Cardiac septum (tissue), 1 donor: ENCODE measurements around the gene NFASC. TPM values are rescaled to one million over a fixed set of nuclear protein-coding genes. Genes with fewer than 3 reads are reported as not detected.

Experiments
- DNase-seq: peaks from one replicate; pipeline ENCODE4 v3.0.0-alpha.2; 2020; ENCODE audit warnings: low spot score
- intact Hi-C: fragments of 100-400 bp; cut with DNase I; formaldehyde crosslinking; loops from one replicate; pipeline ENCODE4 v1.14.0; 2022
- total RNA-seq: library from RNA; stranded (reverse); fragmentation: NEBNext Ultra II Directional; extraction: Animal tissue kit (Norgen Biotek cat#: 25700); gene quantifications from one replicate; pipeline ENCODE4 v1.2.1, GENCODE V29; 2021
- donor health status: DM: no; HTN: no; CAD: no.

NFASC gene
- total RNA-seq, 1 donor from 2014 or later, result 16.0 TPM

DNA sequence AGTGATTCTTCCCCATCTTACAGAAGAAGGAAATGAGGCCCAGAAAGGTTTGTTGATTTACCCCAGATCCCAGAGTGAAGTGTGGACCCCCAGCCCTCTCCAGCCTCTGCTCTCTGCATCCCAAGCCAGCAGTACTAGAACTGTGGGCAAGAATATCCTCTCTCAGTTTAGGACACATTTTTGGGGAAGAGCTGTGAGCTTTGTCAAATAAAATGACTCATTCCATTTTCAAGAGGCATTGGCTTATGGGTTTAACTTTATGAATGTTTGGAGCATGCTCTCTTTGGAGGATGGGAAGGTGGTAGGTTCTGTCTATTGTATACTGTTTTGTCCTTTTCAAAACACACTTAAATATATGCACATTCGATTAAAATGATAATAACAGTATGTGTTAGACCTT lies 101.8 kb downstream of the NFASC start:
- no peak for DNase-seq
- intact Hi-C loops, result no loop called here

DNA sequence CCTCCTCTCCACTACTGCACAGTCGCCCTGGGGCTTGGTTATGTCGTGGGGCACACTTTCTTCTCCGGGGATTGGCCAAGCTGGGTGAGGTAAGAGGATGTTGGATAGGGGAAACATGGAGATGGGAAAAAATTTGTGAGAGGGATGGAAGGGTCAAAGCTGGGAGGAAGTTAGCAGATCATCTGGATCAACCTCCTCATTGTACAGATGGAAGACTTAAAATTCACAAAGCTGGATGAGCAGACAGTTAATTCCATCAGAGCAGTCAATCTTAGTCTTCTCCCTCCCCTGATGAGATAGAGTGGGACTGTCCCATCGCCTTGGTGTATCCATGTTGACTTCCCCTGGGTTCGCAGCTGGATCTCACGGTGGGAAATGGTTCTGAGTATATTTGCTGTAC lies 102.8 kb downstream of the NFASC start:
- no peak for DNase-seq
- intact Hi-C loops, result no loop called here

DNA sequence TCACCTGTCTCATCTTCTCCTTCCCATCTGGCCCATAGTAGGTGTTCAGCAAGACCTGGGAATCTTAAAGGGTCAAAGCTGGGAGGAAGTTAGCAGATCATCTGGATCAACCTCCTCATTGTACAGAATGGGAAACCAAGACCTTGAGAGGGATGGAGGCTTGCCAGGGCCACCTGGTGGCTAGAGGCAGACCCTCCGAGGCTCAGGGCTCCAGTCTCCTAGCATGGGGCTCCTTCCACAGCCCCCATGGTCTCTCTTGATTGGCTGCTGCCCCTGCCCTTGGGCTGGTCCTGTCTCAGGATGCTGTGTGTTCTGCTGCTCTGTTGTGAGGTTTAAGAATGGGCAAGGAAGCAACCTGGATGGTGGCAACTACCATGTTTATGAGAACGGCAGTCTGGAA lies 103.7 kb downstream of the NFASC start:
- DNase-seq, result no peak
- intact Hi-C loops, result no loop called here

- DNase-seq, result no peak
- intact Hi-C loops, result loop anchor here (5.0 kb wide), 1 partner anchor 277 kb away; no protein-coding TSS in a partner anchor
These were observed 104.4 kb downstream of the NFASC start for GRCh38 chr1:204975021-204975420.

DNA sequence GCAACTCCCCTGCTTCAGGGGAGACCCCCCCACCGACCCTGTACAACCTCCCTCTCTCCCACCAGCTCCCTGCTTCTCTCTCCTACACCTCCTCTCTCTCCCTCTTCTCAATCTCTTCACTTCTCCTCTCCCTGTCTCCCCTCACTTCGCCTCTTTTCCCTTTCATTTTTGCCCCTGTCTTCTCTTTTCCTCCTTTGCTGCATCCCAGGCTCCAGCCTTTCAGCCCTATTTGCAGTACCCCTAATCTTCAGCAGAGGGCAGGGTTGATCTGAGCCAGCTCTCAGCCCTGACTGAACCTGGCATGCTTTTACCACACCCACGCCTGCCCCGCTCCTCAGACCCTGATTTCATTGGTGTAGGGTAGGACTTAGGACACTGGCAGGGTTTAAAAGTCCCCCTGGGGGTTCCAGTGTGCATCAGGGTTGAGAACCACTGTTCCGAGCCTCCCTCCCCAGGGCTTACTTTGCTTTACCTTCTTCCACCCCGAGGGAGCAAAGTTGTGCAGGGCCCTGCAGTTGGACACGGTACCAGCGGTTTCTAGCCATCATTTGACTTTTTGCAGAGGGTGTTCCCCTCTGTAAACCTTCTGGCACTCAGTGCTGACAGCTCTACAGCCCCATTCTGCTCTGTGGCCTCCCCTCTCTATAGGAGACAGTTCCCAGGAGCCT lies 105.0 kb downstream of the NFASC start:
- intact Hi-C loops, result loop anchor here (2.0 to 5.0 kb wide), 2 partner anchors 85 to 277 kb away; no protein-coding TSS in a partner anchor

DNA sequence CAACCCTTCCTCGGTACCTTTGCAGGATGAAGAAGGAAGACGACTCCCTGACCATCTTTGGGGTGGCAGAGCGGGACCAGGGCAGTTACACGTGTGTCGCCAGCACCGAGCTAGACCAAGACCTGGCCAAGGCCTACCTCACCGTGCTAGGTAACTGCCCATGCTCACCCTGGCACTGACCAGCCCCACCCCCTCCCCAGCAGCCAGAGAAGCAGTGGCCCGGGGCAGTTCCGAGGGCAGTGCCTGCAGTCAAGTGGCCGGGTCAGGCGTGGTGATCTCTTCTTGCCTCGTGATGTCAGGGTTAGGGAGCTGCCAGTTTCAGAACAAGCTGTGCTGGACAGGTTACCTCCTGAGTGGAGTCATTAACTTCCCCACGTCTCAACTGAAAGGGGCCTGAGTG lies 106.0 kb downstream of the NFASC start:
- DNase-seq, result no peak
- intact Hi-C loops, result loop anchor here (2.0 to 5.0 kb wide), 2 partner anchors 84 to 276 kb away; no protein-coding TSS in a partner anchor

More for the DNA sequence above, 105.0 kb downstream of the NFASC start:
- no peak for DNase-seq

- no peak for DNase-seq
- intact Hi-C loops, result loop anchor here (2.0 to 5.0 kb wide), 2 partner anchors 83 to 275 kb away; no protein-coding TSS in a partner anchor
These were observed 106.7 kb downstream of the NFASC start for GRCh38 chr1:204977318-204977717.

DNA sequence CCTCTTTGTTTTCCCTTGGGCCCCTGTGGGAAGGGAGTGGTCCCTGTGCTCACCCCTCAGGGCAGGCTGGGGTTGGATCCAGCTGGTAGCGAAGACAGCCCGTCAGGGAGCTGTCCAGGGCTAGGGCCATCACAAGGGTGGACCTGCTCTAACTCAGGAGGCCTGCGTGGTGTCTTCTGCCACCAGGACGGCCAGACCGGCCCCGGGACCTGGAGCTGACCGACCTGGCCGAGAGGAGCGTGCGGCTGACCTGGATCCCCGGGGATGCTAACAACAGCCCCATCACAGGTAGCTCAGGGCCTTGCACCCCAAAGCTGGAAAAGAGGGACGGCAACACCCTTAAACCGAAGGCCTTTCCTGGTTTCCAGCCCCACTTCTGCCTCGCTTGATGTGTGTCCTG lies 108.1 kb downstream of the NFASC start:
- DNase-seq, result no peak
- intact Hi-C loops, result loop anchor here (5.0 kb wide), 1 partner anchor 274 kb away; no protein-coding TSS in a partner anchor

DNA sequence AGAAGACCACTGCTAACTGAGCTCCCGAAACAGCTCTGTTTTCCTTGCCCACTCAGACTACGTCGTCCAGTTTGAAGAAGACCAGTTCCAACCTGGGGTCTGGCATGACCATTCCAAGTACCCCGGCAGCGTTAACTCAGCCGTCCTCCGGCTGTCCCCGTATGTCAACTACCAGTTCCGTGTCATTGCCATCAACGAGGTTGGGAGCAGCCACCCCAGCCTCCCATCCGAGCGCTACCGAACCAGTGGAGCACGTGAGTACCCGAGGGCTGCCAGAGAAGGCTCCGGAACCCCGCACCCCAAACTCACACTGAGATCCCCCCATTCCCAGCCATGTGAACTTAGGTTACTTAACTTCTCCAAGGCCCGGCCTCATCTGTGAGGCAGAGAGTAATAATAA lies 108.6 kb downstream of the NFASC start:
- DNase-seq, result no peak
- intact Hi-C loops, result loop anchor here (5.0 kb wide), 1 partner anchor 273 kb away; no protein-coding TSS in a partner anchor

DNA sequence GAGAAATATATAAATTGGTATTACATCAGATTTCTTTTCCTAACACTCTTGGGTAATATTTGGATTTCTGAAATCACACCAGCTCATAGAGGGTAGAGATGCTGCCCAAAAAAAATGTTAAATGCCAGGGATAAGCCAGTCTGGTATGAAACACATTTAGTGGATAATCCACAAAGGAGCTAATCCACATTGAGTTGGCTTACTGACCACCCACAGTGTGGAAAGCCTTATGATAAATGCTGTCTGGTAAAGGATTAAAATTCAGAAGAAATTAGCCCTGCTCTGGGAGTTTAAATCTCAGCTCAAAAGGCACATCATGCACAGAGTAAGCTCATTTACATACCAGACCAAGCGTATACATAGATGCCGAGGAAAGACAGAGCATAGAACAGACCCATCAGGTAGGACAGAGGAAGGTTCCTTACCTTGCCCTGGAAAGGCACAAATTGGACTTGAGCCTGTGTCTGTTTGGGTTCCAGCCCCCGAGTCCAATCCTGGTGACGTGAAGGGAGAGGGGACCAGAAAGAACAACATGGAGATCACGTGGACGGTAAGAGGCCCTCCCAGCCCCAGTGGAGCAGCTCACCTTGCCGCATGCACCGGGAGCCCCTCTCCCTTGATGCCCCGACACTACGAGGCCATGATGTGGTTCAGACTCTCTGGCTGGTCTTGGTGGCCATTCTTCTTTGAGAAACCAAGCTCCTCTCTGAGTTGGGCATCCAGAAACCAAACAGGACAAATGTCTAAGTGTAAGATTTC lies 109.4 kb downstream of the NFASC start:
- intact Hi-C loops, result loop anchor here (5.0 kb wide), 1 partner anchor 272 kb away; no protein-coding TSS in a partner anchor
- no peak for DNase-seq

DNA sequence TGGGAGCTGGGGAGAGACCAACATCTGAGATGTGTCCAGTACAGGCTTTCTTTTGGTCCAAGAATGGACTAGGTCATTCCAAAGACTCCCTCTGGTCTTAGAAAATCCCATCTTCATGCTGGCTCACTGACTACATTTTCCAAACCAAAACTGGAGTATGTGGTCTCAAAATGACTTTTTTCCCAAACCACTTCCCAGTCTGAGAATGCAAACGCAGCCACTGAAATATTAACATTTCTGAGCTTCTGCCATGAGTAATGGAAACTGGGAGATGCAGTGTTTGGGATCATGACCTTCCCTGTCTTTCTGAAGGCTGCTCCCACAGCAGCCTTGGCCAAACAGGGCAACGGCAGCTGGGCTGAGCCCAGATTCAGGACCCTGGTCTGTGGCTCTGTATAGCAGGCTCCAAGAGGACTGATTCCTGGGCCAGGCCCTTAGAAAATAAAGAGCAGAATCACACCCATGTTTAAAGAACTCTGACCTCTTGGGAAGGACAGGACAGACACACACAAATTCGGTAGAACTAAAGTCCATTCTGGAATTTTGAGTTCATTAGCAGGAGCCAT lies 110.3 kb downstream of the NFASC start:
- DNase-seq, result no peak
- intact Hi-C loops, result no loop called here

DNA sequence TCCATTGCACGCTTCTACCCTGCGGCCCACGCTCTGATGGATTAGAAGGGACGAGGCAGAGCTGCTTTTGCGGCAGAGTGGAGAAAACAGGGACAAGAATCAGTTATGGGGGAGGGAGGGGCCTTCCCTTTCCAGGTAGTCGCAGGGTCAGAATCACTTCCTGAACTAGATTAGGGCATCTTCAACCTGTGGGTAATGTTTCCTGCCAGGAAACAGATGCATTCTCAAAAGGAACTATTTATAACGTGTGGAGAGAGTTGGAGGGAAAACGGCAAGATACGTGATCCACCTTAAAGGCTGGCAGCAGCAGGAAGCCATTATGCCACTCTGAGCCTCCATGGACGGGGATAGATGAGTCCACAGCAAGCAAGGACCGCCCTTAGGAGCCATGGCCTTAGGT lies 112.5 kb downstream of the NFASC start:
- intact Hi-C loops, result no loop called here

DNA sequence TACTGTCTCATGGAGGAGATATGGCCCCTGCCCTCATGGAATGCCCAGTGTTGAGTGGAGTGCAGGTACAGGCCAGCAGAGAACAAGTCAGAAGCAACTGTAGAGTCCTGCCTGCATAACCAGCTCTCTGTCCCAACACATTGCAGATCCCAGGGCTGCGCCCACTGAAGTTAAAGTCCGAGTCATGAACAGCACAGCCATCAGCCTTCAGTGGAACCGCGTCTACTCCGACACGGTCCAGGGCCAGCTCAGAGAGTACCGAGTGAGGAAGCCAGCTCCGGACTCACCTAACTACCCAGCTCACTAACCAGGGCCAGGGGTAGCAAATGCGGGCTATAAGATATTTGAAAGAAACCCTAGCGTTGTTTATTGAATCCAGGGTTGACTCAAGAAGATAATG lies 113.2 kb downstream of the NFASC start:
- intact Hi-C loops, result no loop called here
- no peak for DNase-seq

More for the DNA sequence above, 112.5 kb downstream of the NFASC start:
- no peak for DNase-seq

DNA sequence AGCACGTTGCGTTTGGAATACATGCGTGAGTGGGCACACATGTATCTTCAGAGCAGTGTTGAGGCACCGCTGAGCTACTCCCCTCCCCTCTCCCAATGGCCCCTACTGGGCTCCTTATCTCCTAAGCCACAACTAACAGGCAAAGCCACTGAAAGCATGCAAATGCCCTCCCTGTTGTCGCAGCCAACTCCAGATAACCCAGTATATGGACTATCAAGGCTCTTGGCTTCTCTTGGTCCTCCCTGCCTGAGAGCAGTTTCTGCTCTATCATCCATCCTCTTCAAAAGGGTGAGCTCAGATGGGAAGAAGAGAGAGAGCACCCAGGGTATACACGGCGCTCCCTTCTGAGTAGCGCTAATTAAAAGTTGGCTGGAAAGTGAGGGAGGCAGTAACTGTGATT lies 113.8 kb downstream of the NFASC start:
- intact Hi-C loops, result no loop called here
- no peak for DNase-seq

DNA sequence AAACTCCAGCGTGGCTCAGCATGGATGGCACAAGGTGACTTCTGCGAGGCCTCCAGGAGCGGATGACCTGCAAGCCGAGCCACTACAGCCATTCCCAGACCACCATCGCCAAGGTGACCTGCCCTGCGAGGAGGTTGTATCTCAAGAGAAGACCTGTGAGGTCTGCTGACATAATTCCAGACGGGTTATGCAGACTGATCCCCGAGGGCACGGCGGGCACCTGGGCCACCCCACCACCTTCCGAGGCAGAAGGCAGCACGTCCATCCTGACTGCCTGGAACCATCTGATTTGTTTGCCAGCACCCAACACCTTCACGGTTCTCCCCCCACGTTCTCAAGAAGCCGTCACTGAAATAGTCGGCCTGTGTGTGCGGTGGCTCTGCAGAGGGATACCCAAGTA lies 115.5 kb downstream of the NFASC start:
- intact Hi-C loops, result loop anchor here (5.0 kb wide), 2 partner anchors 156 to 271 kb away; no protein-coding TSS in a partner anchor
- no peak for DNase-seq

- intact Hi-C loops, result loop anchor here (5.0 kb wide), 2 partner anchors 155 to 270 kb away; no protein-coding TSS in a partner anchor
- no peak for DNase-seq
These were observed 117.0 kb downstream of the NFASC start for GRCh38 chr1:204987689-204988088.

- DNase-seq, result no peak
- intact Hi-C loops, result loop anchor here (5.0 kb wide), 2 partner anchors 154 to 269 kb away; no protein-coding TSS in a partner anchor
These were observed 117.5 kb downstream of the NFASC start for GRCh38 chr1:204988196-204988595.

DNA sequence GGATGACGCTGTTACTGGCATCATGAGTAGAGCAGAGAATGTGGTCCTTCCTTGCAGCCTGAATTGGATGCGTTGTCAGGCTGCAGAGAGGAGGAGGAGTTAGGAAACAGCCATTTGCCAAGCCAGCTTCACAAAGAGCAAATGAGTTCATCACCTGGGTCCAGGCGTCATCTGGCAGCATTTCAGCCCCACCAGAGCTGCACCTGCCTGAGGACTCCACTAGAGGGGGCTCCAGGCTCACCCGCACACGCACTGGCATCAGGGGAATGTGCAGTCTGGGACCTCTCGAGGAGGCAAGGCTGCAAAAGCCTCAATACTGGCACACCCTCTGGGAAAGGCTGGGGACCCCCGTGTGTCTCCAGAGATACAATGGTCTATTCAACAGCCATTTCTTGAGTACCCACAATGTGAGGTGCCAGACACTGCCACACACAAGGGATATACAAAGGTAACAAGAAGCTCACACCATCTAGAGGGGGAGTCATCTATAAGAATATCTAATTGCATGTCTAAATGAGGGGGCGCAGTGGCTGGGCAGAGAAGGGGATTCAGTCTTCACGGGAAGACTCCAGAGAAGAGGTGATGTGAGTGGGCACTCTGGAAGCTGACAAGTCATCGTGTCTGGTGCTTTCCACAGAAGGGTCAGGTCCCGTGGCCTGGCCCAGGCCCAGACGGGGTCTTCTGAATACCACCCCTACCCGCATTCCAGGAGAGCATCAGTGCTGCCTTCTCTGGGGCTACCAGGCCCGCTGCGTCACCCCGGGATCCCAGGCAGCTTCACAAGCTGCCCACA lies 118.8 kb downstream of the NFASC start:
- DNase-seq, result peak; percentile 87
- intact Hi-C loops, result loop anchor here (1.0 to 5.0 kb wide), 3 partner anchors 72 to 268 kb away; no protein-coding TSS in a partner anchor

GRCh38 chr1:204990059-204990664 lies 119.5 kb downstream of the NFASC start:
- intact Hi-C loops, result no loop called here
- DNase-seq, result no peak
